ENCODE data around the gene RAB33B. TPM values are rescaled to one million over a fixed set of nuclear protein-coding genes. Genes with fewer than 3 reads are reported as not detected.
"Not testable (repeated sequence)": the region's sequence is repeated elsewhere in the genome, so short reads cannot be mapped to it uniquely, and the experiment has no call there.

RAB33B gene
- polyA plus RNA-seq (3.2 to 4.4 TPM (median 3.2 TPM) in 3 replicates), polyA minus RNA-seq (0.95 to 6.8 TPM (median 5.3 TPM) in 3 replicates)
- 2.3 TPM for polyA plus RNA-seq (2011; ENCODE audit: low read depth)
- polyA plus RNA-seq (2011; cell fraction: cytosol; rRNA removed): 2.2 and 3.8 TPM in 2 replicates
- polyA plus RNA-seq (2011; cell fraction: nucleus; rRNA removed): 5.0 and 5.6 TPM in 2 replicates
- polyA plus RNA-seq (2012; ENCODE audit: low replicate concordance): 2.4 and 3.2 TPM in 2 replicates
- 9.0 TPM for polyA minus RNA-seq (2011; cell fraction: cytosol; rRNA and poly(A)+ RNA removed)
- polyA minus RNA-seq (2011; cell fraction: nucleus; rRNA and poly(A)+ RNA removed): 5.4 and 15.1 TPM in 2 replicates

- Histone ChIP-seq H3K4me3 (ENCODE audit: control insufficient read depth in 2 of 3, extremely low read depth in 1 of 3, insufficient read depth in 2 of 3, low read depth in 1 of 3, low read length in 3 of 3) (peak within 1 kb of the TSS; percentile 67 to 97 (median 86)), H3K9ac (ENCODE audit: control insufficient read depth, extremely low read depth, insufficient read depth, low read length) (peak within 1 kb of the TSS; percentile 84), H3K27ac (ENCODE audit: control insufficient read depth, insufficient read depth, low read length) (peak within 1 kb of the TSS; percentile 82), H3K27me3 (ENCODE audit: control insufficient read depth, extremely low read depth, insufficient read depth, low read length) (no peaks in the 10 kb centered on the region), H3K4me1 (ENCODE audit: control insufficient read depth, extremely low read depth, insufficient read depth, low read length) (peaks cover 33% of the 10 kb centered on the region), H3K36me3 (ENCODE audit: control insufficient read depth in 2 of 2, extremely low read depth in 1 of 2, insufficient read depth in 2 of 2, low read length in 2 of 2) (no peaks in the 10 kb centered on the region), H2AFZ (ENCODE audit: control insufficient read depth, low read length) (peak within 1 kb of the TSS; percentile 96), H3K79me2 (ENCODE audit: control insufficient read depth, insufficient read depth, low read length) (peaks cover 52% of the 10 kb centered on the region), H3K9me1 (ENCODE audit: control insufficient read depth, extremely low read depth, insufficient read depth, low read length) (peaks cover 3% of the 10 kb centered on the region), H3K4me2 (ENCODE audit: control insufficient read depth, extremely low read depth, insufficient read depth, low read depth, low read length) (peak within 1 kb of the TSS; percentile 97), H3K9me3 (ENCODE audit: control insufficient read depth, low read depth, low read length) (no peaks in the 10 kb centered on the region), H4K20me1 (ENCODE audit: control insufficient read depth, extremely low read depth, insufficient read depth, low read length) (no peaks in the 10 kb centered on the region)
- FAIRE-seq (no peak), DNase-seq (ENCODE audit: low read depth, low spot score) (no peak)
- TF ChIP-seq, protein P1, sequence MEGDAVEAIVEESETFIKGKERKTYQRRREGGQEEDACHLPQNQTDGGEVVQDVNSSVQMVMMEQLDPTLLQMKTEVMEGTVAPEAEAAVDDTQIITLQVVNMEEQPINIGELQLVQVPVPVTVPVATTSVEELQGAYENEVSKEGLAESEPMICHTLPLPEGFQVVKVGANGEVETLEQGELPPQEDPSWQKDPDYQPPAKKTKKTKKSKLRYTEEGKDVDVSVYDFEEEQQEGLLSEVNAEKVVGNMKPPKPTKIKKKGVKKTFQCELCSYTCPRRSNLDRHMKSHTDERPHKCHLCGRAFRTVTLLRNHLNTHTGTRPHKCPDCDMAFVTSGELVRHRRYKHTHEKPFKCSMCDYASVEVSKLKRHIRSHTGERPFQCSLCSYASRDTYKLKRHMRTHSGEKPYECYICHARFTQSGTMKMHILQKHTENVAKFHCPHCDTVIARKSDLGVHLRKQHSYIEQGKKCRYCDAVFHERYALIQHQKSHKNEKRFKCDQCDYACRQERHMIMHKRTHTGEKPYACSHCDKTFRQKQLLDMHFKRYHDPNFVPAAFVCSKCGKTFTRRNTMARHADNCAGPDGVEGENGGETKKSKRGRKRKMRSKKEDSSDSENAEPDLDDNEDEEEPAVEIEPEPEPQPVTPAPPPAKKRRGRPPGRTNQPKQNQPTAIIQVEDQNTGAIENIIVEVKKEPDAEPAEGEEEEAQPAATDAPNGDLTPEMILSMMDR (optimal IDR thresholded peaks at IDR 0.05 in 1 of 3, IDR thresholded peaks at IDR 0.05 in 1 of 3, conservative IDR thresholded peaks at IDR 0.05 in 1 of 3; ENCODE audit: extremely low read depth in 1 of 3, insufficient read depth in 2 of 3, low read length in 3 of 3): peak in 1 of 3 experiments; percentile 25
- no peak for TF ChIP-seq EZH2 (IDR thresholded peaks at IDR 0.05; ENCODE audit: low read length)
- dilution Hi-C loops (cut with MboI; ENCODE audit: extremely low pct_ligation_motif_present, low sequenced_read_pairs): no loop called here
Observed at GRCh38 chr4:139454111-139455045, at the start of gene RAB33B. RAB33B (plus strand) TSS chr4:139454121; CDS start chr4:139454196, 75 bp downstream.

DNA sequence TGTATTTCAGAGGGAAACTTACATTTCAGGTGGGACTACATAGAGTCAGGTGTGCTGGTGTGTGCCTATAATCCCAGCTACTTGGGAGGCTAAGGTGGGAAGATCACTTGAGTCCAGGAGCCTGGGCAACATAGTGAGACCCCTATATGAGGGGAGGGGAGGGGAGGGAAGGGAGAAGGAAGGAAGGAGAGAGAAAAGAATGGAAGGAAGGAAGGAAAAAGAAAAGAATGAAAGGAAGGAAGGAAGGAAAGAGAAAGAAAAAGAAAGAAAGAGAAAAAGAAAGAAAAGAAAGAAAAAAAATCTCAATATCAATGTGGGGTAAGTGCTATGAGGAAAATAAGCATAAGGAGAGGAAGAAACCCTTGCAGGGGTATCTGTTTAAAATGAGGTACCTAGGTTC, 43.6 kb upstream of the RAB33B start:
- Histone ChIP-seq H3K27ac (ENCODE audit: control insufficient read depth, insufficient read depth, low read length) (no peak overlapping the region), H3K36me3 (ENCODE audit: control insufficient read depth in 2 of 2, extremely low read depth in 1 of 2, insufficient read depth in 2 of 2, low read length in 2 of 2) (peaks cover 0 to 2% of the 10 kb centered on the region in 2 experiments), H3K9me1 (ENCODE audit: control insufficient read depth, extremely low read depth, insufficient read depth, low read length) (no peaks in the 10 kb centered on the region), H3K79me2 (ENCODE audit: control insufficient read depth, insufficient read depth, low read length) (no peaks in the 10 kb centered on the region), H3K27me3 (ENCODE audit: control insufficient read depth, extremely low read depth, insufficient read depth, low read length) (no peaks in the 10 kb centered on the region), H3K9ac (ENCODE audit: control insufficient read depth, extremely low read depth, insufficient read depth, low read length) (no peak overlapping the region), H2AFZ (ENCODE audit: control insufficient read depth, low read length) (no peak overlapping the region), H3K4me1 (ENCODE audit: control insufficient read depth, extremely low read depth, insufficient read depth, low read length) (no peaks in the 10 kb centered on the region), H3K9me3 (ENCODE audit: control insufficient read depth, low read depth, low read length) (no peaks in the 10 kb centered on the region), H3K4me3 (ENCODE audit: control insufficient read depth in 2 of 3, extremely low read depth in 1 of 3, insufficient read depth in 2 of 3, low read depth in 1 of 3, low read length in 3 of 3) (no peak overlapping the region), H3K4me2 (ENCODE audit: control insufficient read depth, extremely low read depth, insufficient read depth, low read depth, low read length) (no peak overlapping the region), H4K20me1 (ENCODE audit: control insufficient read depth, extremely low read depth, insufficient read depth, low read length) (no peaks in the 10 kb centered on the region)
- TF ChIP-seq, protein P1 (optimal IDR thresholded peaks at IDR 0.05 in 1 of 3, IDR thresholded peaks at IDR 0.05 in 1 of 3, conservative IDR thresholded peaks at IDR 0.05 in 1 of 3; ENCODE audit: extremely low read depth in 1 of 3, insufficient read depth in 2 of 3, low read length in 3 of 3): no peak
- TF ChIP-seq EZH2 (IDR thresholded peaks at IDR 0.05; ENCODE audit: low read length): no peak
- FAIRE-seq (no peak), DNase-seq (ENCODE audit: low read depth, low spot score) (no peak)
- dilution Hi-C loops (cut with MboI; ENCODE audit: extremely low pct_ligation_motif_present, low sequenced_read_pairs): no loop called here

DNA sequence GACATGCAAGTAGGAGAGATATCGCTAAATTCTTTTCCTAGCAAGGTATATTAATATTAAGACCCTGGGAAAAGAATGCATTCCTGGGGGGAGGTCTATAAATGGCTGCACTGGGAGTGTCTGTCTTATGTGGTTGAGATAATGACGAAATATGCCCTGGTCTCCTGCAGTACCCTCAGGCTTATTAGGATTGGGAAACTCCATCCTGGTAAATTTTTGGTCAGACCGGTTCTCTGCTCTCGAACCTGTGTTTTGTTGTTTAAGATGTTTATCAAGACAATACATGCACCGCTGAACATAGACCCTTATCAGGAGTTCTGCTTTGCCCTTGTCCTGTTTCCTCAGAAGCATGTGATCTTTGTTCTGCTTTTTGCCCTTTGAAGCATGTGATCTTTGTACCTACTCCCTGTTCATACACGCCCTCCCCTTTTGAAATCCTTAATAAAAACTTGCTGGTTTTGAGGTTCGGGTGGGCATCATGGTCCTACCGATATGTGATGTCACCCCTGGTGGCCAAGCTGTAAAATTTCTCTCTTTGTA, 39.2 kb upstream of the RAB33B start:
- H3K4me1 ChIP-seq (ENCODE audit: control insufficient read depth, extremely low read depth, insufficient read depth, low read length): peaks cover 15% of the 10 kb centered on the region
- H3K36me3 ChIP-seq (ENCODE audit: control insufficient read depth in 2 of 2, extremely low read depth in 1 of 2, insufficient read depth in 2 of 2, low read length in 2 of 2); H2AFZ ChIP-seq (ENCODE audit: control insufficient read depth, low read length); FAIRE-seq; H4K20me1 ChIP-seq (ENCODE audit: control insufficient read depth, extremely low read depth, insufficient read depth, low read length); H3K9me1 ChIP-seq (ENCODE audit: control insufficient read depth, extremely low read depth, insufficient read depth, low read length); dilution Hi-C loops (cut with MboI; ENCODE audit: extremely low pct_ligation_motif_present, low sequenced_read_pairs); H3K9me3 ChIP-seq (ENCODE audit: control insufficient read depth, low read depth, low read length); H3K27me3 ChIP-seq (ENCODE audit: control insufficient read depth, extremely low read depth, insufficient read depth, low read length); H3K9ac ChIP-seq (ENCODE audit: control insufficient read depth, extremely low read depth, insufficient read depth, low read length); H3K4me2 ChIP-seq (ENCODE audit: control insufficient read depth, extremely low read depth, insufficient read depth, low read depth, low read length); DNase-seq (ENCODE audit: low read depth, low spot score); H3K79me2 ChIP-seq (ENCODE audit: control insufficient read depth, insufficient read depth, low read length); H3K4me3 ChIP-seq (ENCODE audit: control insufficient read depth in 2 of 3, extremely low read depth in 1 of 3, insufficient read depth in 2 of 3, low read depth in 1 of 3, low read length in 3 of 3); H3K27ac ChIP-seq (ENCODE audit: control insufficient read depth, insufficient read depth, low read length): not testable (repeated sequence)

Measured in keratinocyte (primary cell).